Hypothalamus (tissue), 51 donors: ENCODE data around the gene DISP2.

Source experiments
- DNase-seq, 51 donors: peaks; one replicate each; lab custom pipeline; 2025; lab: John Stamatoyannopoulos, UW

DISP2 gene

GRCh38 chr15:40412095-40412759 lies 54.2 kb downstream of the DISP2 start:
- DNase-seq: no peak

- no peak for DNase-seq
These were observed 55.0 kb downstream of the DISP2 start for GRCh38 chr15:40413036-40413435.

- no peak for DNase-seq
These were observed 56.8 kb downstream of the DISP2 start for GRCh38 chr15:40414816-40415215.

- no peak for DNase-seq
These were observed 57.2 kb downstream of the DISP2 start for GRCh38 chr15:40415226-40415625.

- DNase-seq: no peak
These were observed 58.0 kb downstream of the DISP2 start for GRCh38 chr15:40416056-40416455.

- DNase-seq: no peak
These were observed 60.1 kb downstream of the DISP2 start for GRCh38 chr15:40418126-40418525.

GRCh38 chr15:40420071-40420713 lies 62.2 kb downstream of the DISP2 start:
- peak in 1 of 51 donors; percentile 7 for DNase-seq

GRCh38 chr15:40420793-40421192 lies 62.8 kb downstream of the DISP2 start:
- DNase-seq: peak in 1 of 51 donors; percentile 14

GRCh38 chr15:40421246-40422157 lies 63.5 kb downstream of the DISP2 start:
- peak in 46 of 51 donors; percentile 17 to 83 (median 56) for DNase-seq

GRCh38 chr15:40424483-40425115 lies 66.6 kb downstream of the DISP2 start:
- DNase-seq: no peak

- DNase-seq: no peak
These were observed 67.7 kb downstream of the DISP2 start for GRCh38 chr15:40425681-40426080.

GRCh38 chr15:40427188-40427587 lies 69.2 kb downstream of the DISP2 start:
- DNase-seq: no peak

- no peak for DNase-seq
These were observed 70.2 kb downstream of the DISP2 start for GRCh38 chr15:40428185-40428584.
